Medulla oblongata (tissue), 1 donor: Measurements from ENCODE around the gene RANBP3.
"Not testable (repeated sequence)": the region's sequence is repeated elsewhere in the genome, so short reads cannot be mapped to it uniquely, and the experiment has no call there.

Experiments
- DNase-seq: peaks from one replicate; pipeline ENCODE4 v3.0.0-alpha.2; 2015; ENCODE audit errors: extremely low spot score

The RANBP3 gene

DNA sequence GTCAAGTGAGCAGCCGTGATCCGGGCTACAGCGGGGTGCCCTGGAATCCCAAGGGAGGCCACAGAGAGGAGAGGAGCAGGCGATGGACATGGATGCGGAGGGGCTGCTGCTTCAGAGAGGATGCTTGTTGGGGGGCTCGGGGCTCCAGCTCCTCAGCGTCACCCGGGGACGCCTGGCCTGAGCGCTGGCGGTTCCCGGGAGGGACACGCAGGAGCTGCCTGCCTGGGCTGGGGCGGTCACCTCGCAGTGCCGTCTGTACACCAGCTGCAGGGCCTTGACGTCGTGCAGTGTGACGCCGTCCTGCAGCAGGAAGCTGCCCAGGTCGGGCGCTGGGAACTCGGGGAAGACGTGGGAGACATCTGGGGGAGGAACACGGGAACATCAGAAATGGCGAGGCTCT lies 29.9 kb upstream of the RANBP3 start:
- no peak for DNase-seq

DNA sequence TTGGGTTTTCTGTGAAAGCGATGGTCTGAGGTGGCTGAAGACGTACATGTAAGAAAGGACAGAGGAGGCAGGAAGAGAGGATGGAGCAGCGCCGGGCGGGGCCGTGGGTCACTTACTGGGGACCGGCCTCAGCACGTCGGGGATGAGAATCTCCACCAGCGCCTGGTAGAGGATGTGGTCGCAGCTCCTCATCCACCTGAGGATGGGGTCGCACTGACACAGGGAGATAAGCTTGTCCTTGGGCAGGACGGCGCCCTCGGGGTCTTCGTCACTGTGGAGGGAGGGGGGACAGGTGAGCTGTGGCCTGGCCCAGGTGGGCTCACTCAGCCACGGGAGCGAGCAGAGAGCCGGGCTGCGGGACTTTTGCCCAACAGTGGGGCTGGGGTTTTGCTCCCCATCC lies 29.0 kb upstream of the RANBP3 start:
- DNase-seq = no peak

DNA sequence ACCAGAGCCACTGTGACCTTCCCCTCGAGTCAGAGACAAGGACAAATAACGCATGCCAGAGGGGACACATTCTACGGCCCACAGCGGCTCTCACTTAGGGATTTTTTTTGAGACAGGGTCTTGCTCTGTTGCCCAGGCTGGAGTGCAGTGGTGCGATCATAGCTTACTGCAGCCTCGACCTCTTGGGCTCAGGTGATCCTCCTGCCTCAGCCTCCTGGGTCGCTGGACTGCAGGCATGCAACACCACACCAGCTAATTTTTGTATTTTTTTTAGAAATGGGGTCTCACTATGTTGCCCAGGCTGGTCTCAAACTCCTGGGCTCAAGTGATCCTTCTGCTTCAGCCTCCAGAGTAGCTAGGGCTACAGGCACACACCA lies 28.1 kb upstream of the RANBP3 start:
- not testable (repeated sequence) for DNase-seq

DNA sequence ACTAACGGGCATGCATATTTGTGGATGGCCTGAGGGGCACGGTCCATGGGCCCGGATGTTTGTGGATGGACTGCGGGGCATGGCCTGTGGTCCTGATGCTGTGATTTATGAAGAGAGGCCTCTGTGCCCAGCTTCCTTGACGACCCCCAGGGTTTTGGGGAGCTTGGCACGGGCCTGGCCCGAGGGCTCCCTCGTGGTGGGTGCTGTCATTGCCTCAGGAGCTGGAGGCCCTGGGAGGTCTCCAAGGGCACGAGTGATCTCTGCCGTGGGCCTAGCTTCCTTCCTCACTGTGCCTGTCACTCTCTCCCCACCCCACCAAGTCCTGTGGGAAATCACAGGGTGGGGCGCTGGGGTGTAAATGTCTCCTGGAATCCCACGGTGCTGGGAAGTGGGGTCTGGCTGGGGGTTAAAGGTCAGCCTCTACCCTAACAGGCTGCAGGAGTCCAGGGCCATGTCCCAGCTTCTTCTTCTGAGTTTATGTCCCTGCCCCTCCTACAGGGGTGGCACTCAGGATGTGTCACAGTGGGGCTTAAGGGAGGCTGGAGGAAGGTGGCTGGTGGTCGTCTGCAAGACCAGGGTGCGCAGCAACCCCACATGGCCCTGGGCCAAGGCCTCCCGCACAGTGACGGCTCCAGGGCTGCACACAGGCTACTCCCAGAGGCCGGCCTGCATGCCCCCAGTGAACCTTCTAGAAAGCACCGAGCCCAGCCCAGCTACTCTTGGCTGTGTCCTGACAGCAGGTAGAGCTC lies 27.6 kb upstream of the RANBP3 start:
- DNase-seq = no peak

DNA sequence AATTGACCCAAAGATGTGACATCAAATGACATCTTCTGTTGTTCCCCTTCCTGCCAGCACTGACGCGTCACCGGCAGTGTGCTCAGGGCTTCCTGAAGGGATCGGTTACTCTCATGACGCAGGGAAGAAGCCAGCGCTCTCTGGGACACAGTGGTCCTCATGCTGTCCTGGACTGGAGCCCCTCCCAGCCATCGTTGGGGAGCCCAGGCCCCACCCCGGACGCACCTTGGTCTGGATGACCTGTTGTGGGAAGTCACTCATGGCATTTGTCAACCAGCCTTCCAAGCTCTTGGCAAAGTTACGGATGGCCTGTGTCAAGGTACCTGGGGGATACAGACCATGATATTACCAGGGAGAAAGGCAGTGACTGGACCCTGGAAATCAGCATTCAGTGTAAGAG lies 26.0 kb upstream of the RANBP3 start:
- no peak for DNase-seq

DNA sequence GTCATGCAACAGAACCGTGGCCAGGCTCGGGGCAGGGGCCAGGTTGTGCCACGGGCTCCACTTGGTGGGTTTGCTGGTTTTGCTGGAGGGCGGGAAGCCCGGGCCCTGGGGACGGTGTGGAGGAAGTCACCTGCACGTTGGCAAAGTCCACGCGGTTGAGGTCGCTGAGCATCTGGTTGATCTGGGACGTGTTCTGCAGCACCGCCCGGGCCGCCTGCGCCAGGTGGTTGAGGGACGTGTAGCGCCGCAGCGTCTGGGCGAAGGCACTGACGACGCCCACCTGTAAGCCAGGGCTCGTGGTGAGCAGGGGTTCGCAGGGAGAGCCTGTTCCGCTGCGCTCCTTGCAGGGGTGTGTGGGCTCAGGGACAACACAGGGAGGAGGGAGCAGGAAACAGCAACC lies 24.7 kb upstream of the RANBP3 start:
- no peak for DNase-seq

DNA sequence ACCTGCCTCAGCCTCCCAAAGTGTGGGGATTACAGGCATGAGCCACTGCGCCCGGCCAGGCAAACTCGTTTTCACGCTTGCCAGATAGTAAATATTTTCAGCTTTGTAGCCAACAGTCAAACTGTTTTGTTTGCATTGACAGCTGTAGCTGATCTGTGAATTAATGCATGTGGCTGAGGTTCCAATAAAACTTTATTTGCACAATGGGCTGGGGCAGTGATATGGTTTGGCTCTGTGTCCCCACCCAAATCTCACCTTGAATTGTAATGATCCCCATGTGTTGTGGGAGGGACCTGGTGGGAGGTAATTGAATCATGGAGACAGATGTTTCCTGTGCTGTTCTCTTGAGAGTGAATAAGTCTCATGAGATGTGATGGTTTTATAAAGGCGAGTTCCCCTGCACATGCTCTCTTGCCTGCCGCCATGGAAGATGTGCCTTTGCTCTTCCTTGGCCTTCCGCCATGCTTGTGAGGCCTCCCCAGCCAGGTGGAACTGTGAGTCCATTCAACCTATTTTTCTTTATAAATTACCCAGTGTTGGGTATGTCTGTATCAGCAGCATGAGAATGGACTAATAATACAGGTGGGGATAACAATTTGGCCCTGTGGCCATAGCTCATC lies 22.4 kb upstream of the RANBP3 start:
- no peak for DNase-seq

DNA sequence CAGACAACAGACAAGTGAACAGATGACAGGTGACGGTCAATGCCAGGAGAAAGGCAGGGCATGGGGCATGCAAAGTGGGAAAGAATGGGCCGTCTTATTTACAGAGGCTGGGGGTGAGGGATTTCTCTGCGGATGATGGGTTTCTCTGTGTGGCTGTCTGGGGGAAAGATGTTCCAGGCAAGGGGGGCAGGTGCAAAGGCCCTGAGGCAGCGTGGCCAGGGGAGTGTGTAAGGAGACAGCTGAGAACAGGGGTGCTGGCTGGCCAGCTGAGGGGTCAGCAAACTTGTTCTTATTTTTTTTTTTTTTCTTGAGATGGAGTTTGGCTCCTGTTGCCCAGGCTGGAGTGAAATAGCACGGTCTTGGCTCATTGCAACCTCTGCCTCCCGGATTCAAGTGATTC lies 21.8 kb upstream of the RANBP3 start:
- no peak for DNase-seq

DNA sequence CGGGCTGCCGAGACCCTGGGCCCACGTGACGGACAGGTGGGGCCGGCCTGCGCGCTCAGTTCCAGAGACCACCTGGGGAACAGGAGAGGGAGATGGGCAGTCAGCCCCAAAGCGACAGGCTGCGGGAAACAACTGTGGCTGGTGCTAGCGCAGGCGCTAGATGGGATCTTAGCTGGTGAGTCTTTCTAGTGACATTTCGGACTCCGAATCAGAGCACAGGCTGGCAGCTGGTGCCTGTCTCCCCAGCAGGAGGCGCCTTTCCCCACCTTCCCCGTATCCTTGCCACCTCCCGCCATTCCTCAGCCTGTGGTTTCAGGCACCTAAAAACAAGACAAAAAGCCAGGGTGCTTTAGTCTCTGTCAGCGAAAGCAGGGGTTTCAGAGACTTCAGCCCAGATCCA lies 19.4 kb upstream of the RANBP3 start:
- DNase-seq = no peak

DNA sequence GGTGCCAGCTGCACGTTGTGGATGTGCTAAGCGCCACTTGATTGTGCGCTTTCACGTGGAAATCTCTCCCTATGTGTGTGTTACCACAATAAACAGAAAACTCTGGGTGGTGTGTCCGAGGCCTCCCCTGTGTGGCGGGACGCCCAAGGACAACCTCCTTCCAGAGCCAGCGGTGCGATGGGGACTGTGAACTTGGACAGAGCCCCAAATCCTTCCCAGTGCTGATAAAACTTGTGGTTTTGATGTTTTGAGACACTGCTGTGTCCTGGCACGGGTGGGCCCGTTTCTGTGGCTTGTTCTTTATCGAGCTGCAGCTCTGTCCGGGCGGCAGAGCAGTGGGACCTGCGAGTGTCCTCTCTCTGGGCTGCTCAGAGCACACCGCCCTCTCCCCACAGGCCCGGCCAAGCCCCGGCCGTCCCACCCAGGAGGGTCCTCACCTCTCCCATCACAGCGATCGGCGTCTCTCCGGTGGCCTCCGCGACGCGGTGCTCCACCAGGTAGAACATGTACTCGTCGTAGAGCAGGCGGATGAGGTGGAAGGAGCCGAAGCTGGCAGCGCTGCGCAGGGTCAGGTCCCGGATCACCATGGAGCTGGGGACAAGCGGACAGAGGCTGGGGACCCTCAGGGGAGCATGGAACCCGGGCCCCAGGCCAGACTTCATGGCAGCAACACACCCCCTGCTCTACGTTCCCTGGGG lies 18.8 kb upstream of the RANBP3 start:
- no peak for DNase-seq

DNA sequence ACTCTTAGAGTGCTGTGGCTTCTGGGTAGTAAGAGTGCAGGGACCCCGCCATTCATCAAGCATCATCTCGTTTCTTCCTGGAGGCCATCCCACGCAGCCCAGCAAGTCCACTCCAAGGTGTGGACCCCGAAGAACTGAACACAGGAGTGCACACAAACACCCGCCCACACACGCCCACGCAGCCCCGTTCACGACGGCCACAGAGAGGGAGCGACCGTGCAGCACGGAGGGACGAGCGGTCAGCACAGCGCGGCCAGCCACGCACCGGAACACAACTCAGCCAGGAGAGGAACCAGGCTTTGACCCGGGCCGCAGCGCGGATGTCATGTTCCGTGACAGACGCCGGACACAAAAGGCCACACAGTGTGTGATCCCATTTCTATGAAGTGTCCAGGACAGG lies 18.2 kb upstream of the RANBP3 start:
- no peak for DNase-seq

DNA sequence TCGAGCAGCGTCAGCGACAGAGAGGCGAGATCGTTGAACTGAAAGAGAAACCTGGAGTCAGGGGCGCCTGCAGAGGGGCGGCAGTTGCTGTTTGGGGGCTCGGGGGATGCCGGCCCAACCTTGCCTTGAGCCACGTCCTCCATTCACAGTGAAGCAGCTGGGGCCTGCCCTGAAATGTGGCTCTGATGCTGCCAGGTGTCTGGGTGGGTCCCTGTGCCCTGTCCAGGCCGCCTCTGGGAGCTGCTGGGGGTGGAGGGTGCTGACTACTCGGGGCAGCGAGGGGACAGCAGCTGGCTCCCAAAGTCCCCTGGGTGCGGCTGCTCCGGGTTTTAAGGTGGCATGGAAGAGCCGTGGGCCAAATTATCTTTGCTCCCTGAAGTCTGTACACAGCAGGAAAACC lies 17.7 kb upstream of the RANBP3 start:
- DNase-seq = no peak

DNA sequence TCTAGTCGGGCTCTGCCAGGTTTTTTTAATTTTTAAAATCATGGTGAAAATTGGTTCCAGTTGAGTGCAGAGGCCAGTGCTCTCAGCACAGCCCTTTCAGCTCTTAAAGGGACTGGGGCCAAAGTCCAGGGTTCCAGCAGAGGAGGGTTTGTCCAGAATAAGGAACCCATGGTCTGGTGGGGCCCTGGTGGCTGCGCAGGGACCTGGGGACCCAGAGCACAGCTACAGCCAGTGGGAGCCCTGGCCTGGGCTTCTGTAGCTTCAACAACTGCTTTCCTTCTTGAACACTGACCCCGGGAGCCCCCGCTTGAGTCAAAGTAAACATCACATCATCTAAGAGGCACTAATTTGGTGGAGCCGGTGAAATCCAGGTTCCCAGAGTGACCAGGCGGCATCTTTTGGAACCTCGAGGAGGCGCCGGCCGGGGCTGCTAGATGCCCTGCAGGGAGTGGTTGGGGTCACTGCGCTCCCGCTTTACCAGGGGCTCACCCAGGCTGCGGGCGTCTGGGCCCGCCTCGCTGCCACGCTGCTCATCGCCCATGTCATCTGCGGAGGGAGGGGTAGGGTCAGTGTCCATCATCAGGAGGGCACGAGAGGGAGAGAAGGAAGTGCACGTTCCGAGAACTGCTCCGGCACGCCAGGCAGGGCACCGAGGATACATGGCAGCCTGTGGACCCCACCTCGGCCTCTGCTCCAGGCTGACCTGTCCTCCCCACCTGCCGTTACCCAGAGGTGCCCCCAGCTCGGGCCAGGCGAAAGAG lies 16.6 kb upstream of the RANBP3 start:
- no peak for DNase-seq

DNA sequence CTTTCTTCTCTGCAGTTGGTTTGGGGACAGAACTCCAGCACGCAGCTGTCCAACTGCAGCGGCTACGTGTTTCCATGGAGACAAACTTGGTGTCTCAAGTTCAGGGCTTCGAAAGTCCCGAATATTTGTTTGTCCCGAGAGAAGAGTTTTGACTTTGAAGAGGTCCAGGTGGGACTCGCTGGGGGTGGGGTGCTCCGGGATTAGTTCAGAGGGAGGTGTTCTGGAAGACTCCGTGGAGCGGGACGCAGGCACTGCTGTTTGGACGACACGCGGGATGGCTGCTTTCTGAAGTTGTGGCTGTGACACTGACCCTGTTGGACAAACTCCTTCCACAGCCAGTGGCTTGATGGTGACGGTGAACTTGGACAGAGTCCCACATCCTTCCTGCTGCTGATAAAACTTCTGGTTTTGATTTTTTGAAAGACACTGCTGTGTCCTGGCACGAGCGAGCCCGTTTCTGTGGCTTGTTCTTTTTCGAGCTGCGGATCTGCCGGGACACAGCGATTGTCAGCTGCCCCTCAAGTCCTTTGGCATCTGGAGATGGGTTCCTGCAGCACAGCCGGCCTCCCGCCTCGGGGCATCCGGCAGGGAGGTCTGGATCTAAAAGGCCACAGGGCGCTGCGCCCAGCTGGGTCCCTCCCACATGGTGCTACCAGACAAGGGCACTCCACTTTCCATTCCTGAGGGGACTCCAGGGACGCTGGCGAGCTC lies 15.9 kb upstream of the RANBP3 start:
- no peak for DNase-seq

DNA sequence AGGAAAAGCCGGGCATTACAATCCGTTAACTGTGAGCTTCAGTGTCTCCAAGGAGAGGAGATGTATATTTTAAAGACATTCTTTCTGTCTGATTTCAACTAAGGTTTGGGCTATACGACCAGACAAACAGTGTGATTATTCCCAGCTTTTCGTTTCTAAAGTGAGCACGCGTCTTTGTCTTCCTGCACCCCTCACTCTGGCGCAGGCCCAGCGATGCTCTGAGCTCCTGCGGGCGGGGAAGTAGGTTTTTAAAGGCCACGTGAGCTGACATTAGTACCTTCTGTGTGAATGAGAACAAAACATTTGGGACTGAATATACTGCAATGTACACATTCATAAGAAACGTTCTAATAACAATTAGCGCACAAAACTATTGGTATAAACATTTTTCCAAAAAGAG lies 15.3 kb upstream of the RANBP3 start:
- DNase-seq = no peak

DNA sequence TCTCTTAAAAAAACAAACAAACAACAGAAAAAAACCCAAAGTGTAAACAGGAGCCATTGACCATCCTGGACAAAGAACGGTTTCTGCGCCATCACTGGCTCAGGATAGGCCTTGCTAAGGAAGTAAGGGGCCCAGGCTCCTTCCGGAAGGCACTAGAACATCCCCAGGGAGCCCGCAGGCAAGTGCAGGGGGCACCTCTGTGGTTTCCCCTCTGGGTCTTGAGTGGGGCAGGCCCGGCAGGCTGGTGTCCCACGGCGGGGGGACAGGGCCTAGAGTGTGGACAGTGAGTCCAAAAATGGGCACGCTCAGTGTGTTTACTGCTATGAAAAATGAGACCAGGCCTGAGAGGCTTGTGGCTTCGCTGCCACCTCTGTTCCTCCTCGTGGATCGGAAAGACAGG lies 14.8 kb upstream of the RANBP3 start:
- DNase-seq = no peak

DNA sequence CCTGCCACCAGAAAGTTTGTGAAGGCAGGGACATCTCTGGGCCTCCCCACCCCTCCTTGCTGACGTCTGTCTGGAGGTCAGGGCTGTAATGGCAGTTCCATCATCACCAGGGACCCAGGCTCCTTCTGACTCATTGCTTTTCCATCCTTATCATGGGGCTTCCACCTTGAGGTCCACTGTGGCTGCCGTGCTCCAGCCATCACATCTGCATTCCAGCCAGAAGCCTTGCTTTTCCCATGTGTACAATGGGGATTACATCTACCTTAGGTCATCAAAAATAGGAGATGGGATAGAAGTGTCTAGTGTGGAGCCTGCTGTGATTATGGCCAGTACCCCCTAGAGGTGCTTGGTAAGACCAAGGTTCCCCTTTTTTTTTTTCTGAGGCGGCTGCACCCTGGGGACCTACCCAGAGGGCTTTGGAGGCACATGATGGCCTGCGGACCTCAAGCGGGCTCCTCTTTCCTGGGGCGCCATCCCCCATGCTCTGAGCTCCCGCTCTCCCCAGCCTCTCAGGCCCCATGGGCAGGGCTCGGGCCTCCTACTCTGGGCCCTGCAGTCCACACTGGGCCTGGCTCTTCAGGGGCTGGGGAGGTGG lies 13.4 kb upstream of the RANBP3 start:
- DNase-seq = no peak

DNA sequence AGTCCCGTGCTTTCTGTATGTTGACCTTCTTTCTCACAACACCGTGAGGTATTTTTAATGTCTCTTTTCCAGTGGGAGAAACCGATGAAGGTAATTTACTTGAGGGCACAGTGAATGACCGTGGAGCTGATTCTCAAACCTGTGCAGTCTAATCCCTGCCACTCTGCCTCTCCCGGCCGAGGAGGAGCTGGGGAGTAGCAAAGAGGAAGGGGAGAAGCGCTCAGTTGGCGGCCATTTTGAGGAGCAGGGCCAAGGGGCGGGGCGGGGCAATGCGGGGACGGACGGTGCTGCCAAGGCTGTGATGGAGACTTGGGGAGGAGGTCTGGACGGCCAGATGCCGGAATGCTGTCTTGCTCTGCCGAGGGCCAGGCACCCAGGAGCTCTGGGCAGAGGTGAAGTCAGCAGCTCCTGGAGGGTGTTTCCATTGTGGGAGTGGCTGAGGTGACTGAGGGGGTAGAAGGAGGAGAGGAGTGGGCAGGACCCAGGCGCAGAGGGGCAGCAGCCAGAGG lies 12.4 kb upstream of the RANBP3 start:
- DNase-seq = no peak

DNA sequence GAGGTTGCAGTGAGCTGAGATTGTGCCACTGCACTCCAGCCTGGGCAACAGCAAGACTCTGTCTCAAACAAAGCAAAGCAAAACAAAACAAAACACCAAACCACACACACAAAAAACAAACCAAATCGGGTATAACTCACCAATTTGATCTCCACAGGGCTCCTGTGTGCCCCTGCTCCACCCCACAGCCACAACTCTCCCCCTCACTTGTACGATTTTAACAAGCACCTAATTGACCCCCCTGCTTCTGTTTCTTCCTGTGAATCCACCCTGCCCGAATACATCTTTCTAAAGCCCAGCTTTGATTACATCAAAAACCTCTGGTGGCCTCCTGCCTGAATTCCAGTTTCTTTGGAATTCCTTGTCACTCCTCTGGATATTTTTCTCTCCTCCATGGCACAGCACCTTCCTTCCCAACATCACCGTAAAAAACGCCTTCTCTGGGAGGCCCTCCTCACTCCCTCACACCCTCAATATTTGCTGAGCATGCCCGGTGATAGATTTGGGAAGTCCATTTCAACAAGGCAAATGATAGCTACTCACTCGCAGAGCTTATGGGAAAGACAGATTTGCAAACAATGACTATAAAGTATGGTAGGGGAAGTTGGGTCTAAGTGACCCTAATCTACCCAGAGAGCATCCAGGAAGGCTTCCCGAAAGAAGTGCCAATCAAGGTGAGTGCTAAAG lies 11.6 kb upstream of the RANBP3 start:
- DNase-seq = no peak

DNA sequence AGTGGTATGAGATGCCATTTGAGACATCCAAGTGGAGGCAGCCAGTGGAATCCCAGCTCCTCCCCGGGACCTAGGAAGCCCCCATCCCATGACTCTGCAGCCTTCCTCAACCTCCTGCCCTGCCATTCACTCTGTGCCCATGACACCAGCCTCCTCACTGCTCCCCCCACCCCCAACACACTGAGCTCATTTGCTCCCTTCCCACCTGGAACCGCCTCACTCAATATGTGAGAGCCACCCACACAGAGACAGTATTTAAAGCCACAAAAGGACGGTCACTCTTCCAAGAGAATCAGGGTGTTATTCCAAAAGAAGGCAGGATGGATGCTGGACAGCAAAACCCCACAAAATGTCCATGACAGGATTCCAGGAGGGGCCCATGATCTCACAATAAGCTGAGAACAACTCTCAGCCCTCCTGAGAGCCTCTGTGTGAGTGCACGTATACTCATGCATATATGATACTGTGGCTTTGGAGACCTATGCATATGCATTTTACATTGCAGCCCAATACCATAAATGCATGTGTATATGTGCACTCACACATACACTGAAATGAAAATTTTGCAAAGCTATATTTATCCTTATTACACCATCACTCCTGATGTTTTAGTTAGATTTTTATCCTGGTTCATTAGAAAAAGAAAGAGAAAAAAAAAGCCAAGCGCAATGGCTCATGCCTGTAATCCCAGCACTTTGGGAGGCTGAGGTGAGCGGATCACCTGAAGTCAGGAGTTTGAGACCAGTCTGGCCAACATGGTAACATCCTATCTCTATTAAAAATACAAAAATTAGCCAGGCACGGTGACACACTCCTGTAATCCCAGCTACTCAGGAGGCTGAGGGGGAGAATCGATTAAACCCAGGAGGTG lies 10.8 kb upstream of the RANBP3 start:
- DNase-seq = no peak
